ENCODE results near the gene INPP5A. TPM values are rescaled to one million over a fixed set of nuclear protein-coding genes. Genes with fewer than 3 reads are reported as not detected.

Gene INPP5A
- total RNA-seq, 4 donors from 2014 or later, result 16.9 to 58.2 (median 29.5) TPM

- 100% methylated on average over 5 of the region's 14 CpGs; no CpG with 5 or more reads in 1 of the 2 donors for WGBS, 2 donors
- H3K27ac ChIP-seq, result no peak overlapping the region
- H3K36me3 ChIP-seq, result peaks cover 3 to 60% (median 7%) of the 10 kb centered on the region in 3 donors
- no peaks in the 10 kb centered on the region for H3K9me3 ChIP-seq
- H3K4me3 ChIP-seq, result no peak overlapping the region
- H3K4me1 ChIP-seq, result peaks cover 0 to 4% (median 0%) of the 10 kb centered on the region in 3 donors
- no peaks in the 10 kb centered on the region for H3K27me3 ChIP-seq
- intact Hi-C loops (cut with DNase I), result no loop called here
- TF ChIP-seq CTCF (IDR thresholded peaks at IDR 0.05), result no peak
- no peak for TF ChIP-seq POLR2A (IDR thresholded peaks at IDR 0.05)
- DNase-seq, result no peak
Observed at GRCh38 chr10:132777441-132777840, 239.9 kb downstream of the INPP5A start.

GRCh38 chr10:132779549-132780294 is 242.1 kb downstream of the INPP5A start:
- intact Hi-C loops (cut with DNase I), result no loop called here
- H3K9me3 ChIP-seq, result peaks cover 0 to 7% (median 0%) of the 10 kb centered on the region in 3 donors
- TF ChIP-seq CTCF (IDR thresholded peaks at IDR 0.05), result no peak
- no peak for TF ChIP-seq POLR2A (IDR thresholded peaks at IDR 0.05)
- peaks cover 2 to 20% (median 7%) of the 10 kb centered on the region in 4 donors for H3K27me3 ChIP-seq
- no peak overlapping the region for H3K4me3 ChIP-seq
- 94% methylated on average over 25 to 27 of the region's 41 CpGs for WGBS, 2 donors
- peaks cover 0 to 66% (median 7%) of the 10 kb centered on the region in 3 donors for H3K36me3 ChIP-seq
- H3K27ac ChIP-seq, result no peak overlapping the region
- peaks cover 0 to 12% (median 0%) of the 10 kb centered on the region in 3 donors for H3K4me1 ChIP-seq
- no peak for DNase-seq

- peaks cover 0 to 15% (median under 1%) of the 10 kb centered on the region in 3 donors for H3K4me1 ChIP-seq
- 100% methylated on average over 1 of the region's 12 CpGs; no CpG with 5 or more reads in 1 of the 2 donors for WGBS, 2 donors
- H3K27ac ChIP-seq, result no peak overlapping the region
- TF ChIP-seq CTCF (IDR thresholded peaks at IDR 0.05) (no peak), POLR2A (IDR thresholded peaks at IDR 0.05) (no peak)
- H3K9me3 ChIP-seq, result peaks cover 0 to 7% (median 0%) of the 10 kb centered on the region in 3 donors
- peaks cover 5 to 26% (median 12%) of the 10 kb centered on the region in 4 donors for H3K27me3 ChIP-seq
- H3K4me3 ChIP-seq, result no peak overlapping the region
- no peak for DNase-seq
- peaks cover 0 to 64% (median 7%) of the 10 kb centered on the region in 3 donors for H3K36me3 ChIP-seq
- intact Hi-C loops (cut with DNase I), result no loop called here
Observed at GRCh38 chr10:132780356-132780755, 242.8 kb downstream of the INPP5A start.

GRCh38 chr10:132781556-132781955 is 244.0 kb downstream of the INPP5A start:
- peaks cover 0 to 60% (median 7%) of the 10 kb centered on the region in 3 donors for H3K36me3 ChIP-seq
- intact Hi-C loops (cut with DNase I), result no loop called here

More at GRCh38 chr10:132781556-132781955, 244.0 kb downstream of the INPP5A start:
- peaks cover 5 to 37% (median 17%) of the 10 kb centered on the region in 4 donors for H3K27me3 ChIP-seq
- TF ChIP-seq CTCF (IDR thresholded peaks at IDR 0.05) (no peak), POLR2A (IDR thresholded peaks at IDR 0.05) (no peak)
- H3K9me3 ChIP-seq, result peaks cover 0 to 7% (median 0%) of the 10 kb centered on the region in 3 donors
- DNase-seq, result no peak
- no peak overlapping the region for H3K4me3 ChIP-seq
- H3K4me1 ChIP-seq, result peaks cover 2 to 25% (median 9%) of the 10 kb centered on the region in 3 donors
- H3K27ac ChIP-seq, result no peak overlapping the region
- WGBS, 2 donors, result 93 to 96% methylated on average over 8 to 12 of the region's 20 CpGs
